Measurements from ENCODE around the gene DUSP7.

Gene DUSP7

DNA sequence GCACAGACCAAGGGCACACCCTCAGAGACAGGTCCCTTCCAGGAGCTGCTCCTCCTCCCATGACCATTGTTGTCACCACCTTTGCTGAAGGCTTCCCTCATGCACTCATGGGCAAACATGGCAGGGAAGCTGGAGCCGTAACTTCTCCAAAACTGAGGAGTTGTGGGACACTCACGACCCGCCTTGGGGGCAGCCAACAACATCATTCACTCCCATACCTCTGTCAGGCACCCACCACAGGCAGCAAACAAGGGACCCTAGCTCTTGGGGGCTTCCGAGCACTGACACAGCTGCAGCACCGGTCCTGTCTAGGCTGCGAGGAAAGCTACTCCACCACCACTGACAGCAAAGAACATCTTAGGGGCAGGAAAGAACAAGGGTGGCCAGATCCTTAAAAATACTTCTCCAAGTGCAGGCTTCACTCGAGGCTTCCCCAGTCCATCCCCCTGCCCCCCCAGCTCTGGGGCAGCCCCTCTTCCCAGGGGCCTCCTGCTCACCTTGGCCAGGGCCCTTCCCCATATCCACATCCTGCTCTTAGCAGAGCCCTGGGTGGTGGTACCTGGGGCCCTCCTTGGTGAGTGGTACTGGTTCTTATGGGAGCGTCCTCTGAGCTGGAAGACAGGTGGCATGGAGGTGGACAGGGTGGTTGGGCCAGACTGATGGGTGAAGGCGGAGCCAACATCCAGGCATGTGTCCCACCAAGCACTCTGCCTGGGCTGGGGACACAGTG lies 28.0 kb upstream of the DUSP7 start:
- Histone ChIP-seq H3K4me3 (ENCODE audit: low read length) (no peak overlapping the region), H3K4me2 (ENCODE audit: low read length) (no peak overlapping the region), H3K36me3 (ENCODE audit: insufficient read depth, low read length) (no peaks in the 10 kb centered on the region), H3K9ac (ENCODE audit: low read depth, low read length) (no peak overlapping the region), H3K4me1 (ENCODE audit: control insufficient read depth, insufficient read depth, low read length) (peaks cover 26% of the 10 kb centered on the region), H3K9me3 (replicated peaks; ENCODE audit: low read length) (no peaks in the 10 kb centered on the region), H3K27me3 (ENCODE audit: control insufficient read depth, insufficient read depth, low read length) (no peaks in the 10 kb centered on the region)

DNA sequence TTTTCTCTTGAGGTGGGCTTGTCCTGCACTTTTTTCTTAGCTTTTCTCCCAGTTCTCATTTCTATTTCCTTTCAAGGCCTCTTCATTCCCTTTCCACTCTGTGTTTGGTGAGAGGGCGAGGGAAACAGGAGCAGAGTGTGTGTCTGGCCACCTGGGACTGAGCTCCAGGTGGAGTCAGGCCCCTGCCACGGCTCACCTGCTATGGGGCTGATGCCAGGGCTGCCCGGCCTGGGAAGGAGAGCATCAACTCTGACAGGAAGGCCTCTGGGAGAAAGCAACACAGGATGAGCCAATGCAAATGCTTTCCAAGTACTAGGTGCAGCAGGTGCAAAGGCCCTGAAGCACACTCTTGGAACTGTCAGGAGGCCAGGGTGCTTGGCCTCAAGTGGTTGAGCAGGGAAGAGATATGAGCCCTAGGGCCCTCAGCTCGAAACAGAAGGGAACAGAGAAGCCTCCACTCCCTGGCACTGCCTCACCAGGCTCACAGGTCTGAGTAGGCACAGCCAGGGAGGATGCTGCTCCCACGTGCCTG lies 27.3 kb upstream of the DUSP7 start:
- Histone ChIP-seq H3K4me3 (ENCODE audit: low read length) (no peak overlapping the region), H3K36me3 (ENCODE audit: insufficient read depth, low read length) (no peaks in the 10 kb centered on the region), H3K27me3 (ENCODE audit: control insufficient read depth, insufficient read depth, low read length) (no peaks in the 10 kb centered on the region), H3K4me1 (ENCODE audit: control insufficient read depth, insufficient read depth, low read length) (peaks cover 19% of the 10 kb centered on the region), H3K9ac (ENCODE audit: low read depth, low read length) (no peak overlapping the region), H3K4me2 (ENCODE audit: low read length) (no peak overlapping the region), H3K9me3 (replicated peaks; ENCODE audit: low read length) (no peaks in the 10 kb centered on the region)

DNA sequence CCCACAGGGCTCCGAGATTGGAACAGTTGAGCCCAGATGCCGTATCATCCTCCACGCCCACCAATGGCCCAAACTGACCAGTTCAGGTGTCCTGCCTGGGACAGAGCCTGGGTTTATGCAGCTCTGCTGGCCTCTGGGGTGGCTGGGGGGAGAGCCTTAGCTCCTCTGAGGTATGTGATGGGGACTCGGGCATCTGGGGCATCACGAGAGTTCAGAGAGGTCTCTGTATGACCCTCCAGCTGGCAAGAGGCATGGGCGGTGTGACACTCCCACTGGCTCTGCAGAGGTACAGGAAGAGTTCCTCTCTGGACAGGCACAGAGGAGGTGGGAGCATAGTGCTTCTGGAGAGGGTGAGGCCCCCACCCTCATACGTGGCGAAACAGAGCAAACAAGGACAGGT lies 26.6 kb upstream of the DUSP7 start:
- H3K36me3 ChIP-seq (ENCODE audit: insufficient read depth, low read length): no peaks in the 10 kb centered on the region
- no peak overlapping the region for H3K4me3 ChIP-seq (ENCODE audit: low read length)
- no peaks in the 10 kb centered on the region for H3K27me3 ChIP-seq (ENCODE audit: control insufficient read depth, insufficient read depth, low read length)
- H3K9ac ChIP-seq (ENCODE audit: low read depth, low read length): no peak overlapping the region
- H3K9me3 ChIP-seq (replicated peaks; ENCODE audit: low read length): no peaks in the 10 kb centered on the region
- H3K4me2 ChIP-seq (ENCODE audit: low read length): no peak overlapping the region
- peaks cover 12% of the 10 kb centered on the region for H3K4me1 ChIP-seq (ENCODE audit: control insufficient read depth, insufficient read depth, low read length)

DNA sequence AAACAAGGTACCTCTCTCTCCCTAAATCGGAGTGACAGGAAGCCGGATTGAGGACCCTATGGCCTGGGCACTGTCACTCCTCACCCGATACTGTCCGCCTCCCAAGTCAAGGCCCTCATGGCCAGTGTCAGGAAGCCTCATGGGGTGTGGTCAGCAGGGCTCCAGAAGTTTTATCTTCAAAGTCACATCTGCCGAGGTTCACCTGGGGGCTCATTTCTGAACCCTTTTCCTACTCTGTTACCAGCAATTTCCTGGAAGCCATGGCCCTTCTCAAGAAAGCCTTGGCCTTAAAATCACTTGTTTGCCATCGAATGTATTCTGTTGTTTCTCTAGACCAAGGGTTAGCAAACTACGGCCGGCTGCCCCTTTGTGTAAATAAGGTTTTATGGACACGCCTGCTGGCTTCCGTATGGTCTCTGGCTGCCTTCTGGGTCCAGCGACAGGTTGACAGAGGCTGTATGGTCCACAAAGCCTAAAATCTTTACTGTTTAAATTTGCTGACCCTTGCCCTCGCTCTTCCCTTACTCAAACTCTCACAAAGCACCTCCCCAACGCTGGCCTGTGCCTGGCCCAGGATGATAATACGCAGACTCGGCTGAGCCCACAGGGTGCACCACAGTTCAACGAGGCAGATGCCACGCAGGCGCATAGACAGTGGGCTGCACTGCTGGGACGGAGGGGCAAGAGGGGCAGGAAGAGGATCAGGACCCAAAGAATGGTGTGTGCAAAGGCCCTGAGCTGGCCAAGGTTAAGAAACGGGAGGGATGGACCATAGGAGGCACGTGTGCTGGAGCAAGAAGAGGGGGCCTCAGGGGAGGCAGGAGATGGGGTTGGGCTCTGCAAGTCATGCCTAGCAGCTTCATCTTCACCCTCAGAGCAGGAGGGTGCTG lies 24.7 kb upstream of the DUSP7 start:
- Histone ChIP-seq H3K9ac (ENCODE audit: low read depth, low read length) (no peak overlapping the region), H3K36me3 (ENCODE audit: insufficient read depth, low read length) (no peaks in the 10 kb centered on the region), H3K27me3 (ENCODE audit: control insufficient read depth, insufficient read depth, low read length) (no peaks in the 10 kb centered on the region), H3K9me3 (replicated peaks; ENCODE audit: low read length) (no peaks in the 10 kb centered on the region), H3K4me1 (ENCODE audit: control insufficient read depth, insufficient read depth, low read length) (no peaks in the 10 kb centered on the region), H3K4me2 (ENCODE audit: low read length) (no peak overlapping the region), H3K4me3 (ENCODE audit: low read length) (no peak overlapping the region)

DNA sequence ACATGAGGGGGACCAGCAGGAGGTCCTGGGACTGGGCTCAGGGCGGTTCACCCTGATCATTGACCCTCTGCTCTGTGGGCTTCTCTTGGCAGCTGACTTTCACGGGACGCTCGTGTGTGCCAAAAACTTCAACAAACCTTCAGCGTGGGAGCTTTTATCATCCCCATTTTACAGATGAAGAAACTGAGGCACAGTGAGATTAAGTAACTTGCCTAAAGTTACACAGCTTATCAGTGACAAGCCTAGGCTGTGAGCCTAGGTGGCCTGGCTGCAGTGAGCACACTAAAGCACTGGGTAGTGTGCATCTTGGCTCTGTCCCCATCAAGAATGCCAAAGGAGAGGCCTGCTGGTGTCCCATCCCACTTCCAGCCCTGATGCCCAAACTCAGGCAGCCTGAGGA lies 23.6 kb upstream of the DUSP7 start:
- no peak overlapping the region for H3K9ac ChIP-seq (ENCODE audit: low read depth, low read length)
- H3K4me1 ChIP-seq (ENCODE audit: control insufficient read depth, insufficient read depth, low read length): no peaks in the 10 kb centered on the region

DNA sequence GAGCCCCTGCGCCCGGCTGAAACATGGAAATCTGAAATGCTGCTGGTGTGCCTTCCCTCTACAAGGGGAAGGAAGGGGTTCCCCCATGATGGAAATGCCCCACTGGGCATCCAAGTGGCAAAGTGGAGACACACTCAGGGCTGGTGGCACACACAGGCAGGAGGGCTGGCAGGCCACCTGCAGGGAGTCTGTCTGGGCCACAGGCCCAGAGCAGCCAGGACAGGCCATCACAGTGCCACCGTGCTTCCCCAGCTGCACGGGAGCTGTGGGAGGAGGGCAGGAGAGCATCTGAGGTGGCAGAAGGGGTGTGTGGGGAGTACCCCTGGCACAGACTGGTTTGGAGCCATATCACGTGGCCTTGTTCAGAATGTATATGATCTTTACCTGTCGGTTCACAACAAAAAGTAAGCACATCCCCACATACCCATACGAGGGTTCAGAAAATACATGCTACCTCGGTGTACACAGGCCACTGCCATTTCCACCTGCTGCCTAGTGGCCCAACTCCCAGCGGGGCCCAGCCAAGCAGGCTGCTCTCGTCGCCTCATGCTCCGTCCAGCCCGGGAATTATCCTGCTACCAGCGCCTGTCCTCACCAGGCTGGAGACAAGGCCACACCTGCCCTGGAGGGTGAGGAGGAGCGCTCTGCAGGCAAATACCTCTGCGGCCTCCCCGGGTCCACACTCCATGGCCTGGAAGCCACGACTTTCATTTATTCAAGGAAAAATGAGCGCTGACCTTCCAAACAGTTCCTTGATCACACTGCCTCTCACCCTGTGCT lies 22.6 kb upstream of the DUSP7 start:
- no peaks in the 10 kb centered on the region for H3K4me1 ChIP-seq (ENCODE audit: control insufficient read depth, insufficient read depth, low read length)
- no peak overlapping the region for H3K9ac ChIP-seq (ENCODE audit: low read depth, low read length)
- no peaks in the 10 kb centered on the region for H3K27me3 ChIP-seq (ENCODE audit: control insufficient read depth, insufficient read depth, low read length)
- no peaks in the 10 kb centered on the region for H3K36me3 ChIP-seq (ENCODE audit: insufficient read depth, low read length)
- no peak overlapping the region for H3K4me2 ChIP-seq (ENCODE audit: low read length)
- no peaks in the 10 kb centered on the region for H3K9me3 ChIP-seq (replicated peaks; ENCODE audit: low read length)
- no peak overlapping the region for H3K4me3 ChIP-seq (ENCODE audit: low read length)

More for the DNA sequence above, 23.6 kb upstream of the DUSP7 start:
- H3K4me2 ChIP-seq (ENCODE audit: low read length): no peak overlapping the region
- H3K27me3 ChIP-seq (ENCODE audit: control insufficient read depth, insufficient read depth, low read length): no peaks in the 10 kb centered on the region
- no peaks in the 10 kb centered on the region for H3K9me3 ChIP-seq (replicated peaks; ENCODE audit: low read length)
- H3K36me3 ChIP-seq (ENCODE audit: insufficient read depth, low read length): no peaks in the 10 kb centered on the region
- no peak overlapping the region for H3K4me3 ChIP-seq (ENCODE audit: low read length)

DNA sequence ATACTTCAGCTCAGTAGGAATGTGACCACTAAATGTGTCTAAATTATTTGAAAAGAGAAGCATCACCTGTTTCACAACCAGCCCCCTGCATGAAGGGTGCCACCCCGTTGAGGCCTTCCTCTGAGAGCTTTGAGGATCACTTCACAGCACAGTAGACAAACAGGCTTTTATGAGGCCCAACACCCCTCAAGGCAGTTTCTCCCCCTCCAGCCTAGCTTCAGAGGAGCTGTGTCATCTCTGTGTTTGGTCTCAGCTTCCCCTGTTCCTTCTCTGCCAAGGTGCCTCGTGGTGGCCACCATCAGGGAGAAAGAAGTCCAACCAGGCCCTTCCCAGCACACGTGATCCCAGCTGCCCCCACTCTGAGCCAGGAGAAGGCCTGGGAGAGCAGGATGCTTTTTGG lies 21.6 kb upstream of the DUSP7 start:
- Histone ChIP-seq H3K36me3 (ENCODE audit: insufficient read depth, low read length) (no peaks in the 10 kb centered on the region), H3K4me3 (ENCODE audit: low read length) (no peak overlapping the region), H3K27me3 (ENCODE audit: control insufficient read depth, insufficient read depth, low read length) (no peaks in the 10 kb centered on the region), H3K9me3 (replicated peaks; ENCODE audit: low read length) (no peaks in the 10 kb centered on the region), H3K4me1 (ENCODE audit: control insufficient read depth, insufficient read depth, low read length) (no peaks in the 10 kb centered on the region), H3K4me2 (ENCODE audit: low read length) (no peak overlapping the region), H3K9ac (ENCODE audit: low read depth, low read length) (no peak overlapping the region)

DNA sequence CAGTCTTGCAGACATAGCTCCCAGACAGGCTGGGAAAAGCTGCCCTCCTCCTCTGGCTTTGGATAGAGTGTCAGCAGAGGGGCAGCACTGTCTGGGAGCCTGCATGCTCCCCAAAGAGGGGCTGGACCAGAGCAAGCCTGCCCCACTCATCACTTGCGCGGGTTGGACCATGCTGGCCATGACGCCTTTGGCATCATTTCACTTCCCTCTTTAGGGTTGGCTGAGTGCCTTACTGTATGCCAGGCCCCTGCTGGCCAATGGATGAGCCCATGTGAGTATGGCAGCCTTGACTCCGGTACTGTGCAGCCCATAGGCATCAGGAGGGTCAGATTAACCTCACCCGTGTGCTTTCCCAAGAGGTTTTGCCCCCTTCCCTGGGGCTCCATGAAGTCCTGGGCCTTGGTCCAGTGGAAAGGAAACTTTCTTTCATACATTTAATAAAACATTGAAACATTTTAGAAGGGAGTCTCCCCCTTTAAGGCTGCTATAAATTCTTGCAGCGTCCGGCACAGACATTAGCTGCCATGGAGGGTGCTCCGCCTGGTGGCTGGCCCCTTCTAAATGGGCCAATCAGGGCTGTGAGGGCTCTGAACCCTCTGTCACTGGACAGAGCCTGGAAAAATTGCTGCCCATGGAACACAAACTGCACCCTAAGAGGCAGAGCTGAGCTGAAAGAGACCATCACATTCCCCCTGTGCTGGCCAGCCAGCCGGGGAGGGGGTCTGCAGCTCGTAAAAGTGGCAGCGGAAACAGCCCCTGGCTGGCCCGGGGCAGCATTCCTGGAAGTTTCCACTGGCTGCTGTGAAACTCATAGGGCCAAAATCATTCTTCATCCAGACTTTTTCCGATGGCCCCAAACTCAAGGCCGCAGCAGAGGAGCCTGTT lies 20.8 kb upstream of the DUSP7 start:
- H3K36me3 ChIP-seq (ENCODE audit: insufficient read depth, low read length): no peaks in the 10 kb centered on the region

DNA sequence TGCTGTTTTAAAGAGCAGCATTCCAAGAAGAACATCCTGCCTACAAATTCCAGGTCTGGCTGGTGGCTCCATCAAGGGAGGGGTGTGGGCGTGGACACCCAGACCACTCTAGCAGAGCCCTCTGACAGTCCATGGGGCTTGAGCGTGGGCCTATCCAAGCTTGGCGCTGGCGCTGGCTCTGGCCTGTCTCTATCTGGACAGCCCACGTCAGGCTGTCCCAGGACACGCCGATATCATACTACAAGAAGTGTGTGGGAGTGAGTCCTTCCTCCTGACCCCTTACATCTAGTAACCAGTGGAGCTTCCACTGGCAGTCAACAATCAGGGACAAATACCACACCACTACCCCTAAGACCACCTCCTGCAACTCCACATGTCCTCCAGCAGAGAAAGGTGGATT lies 17.1 kb upstream of the DUSP7 start:
- H3K27me3 ChIP-seq (ENCODE audit: control insufficient read depth, insufficient read depth, low read length): no peaks in the 10 kb centered on the region
- no peaks in the 10 kb centered on the region for H3K9me3 ChIP-seq (replicated peaks; ENCODE audit: low read length)
- no peak overlapping the region for H3K4me2 ChIP-seq (ENCODE audit: low read length)
- no peak overlapping the region for H3K9ac ChIP-seq (ENCODE audit: low read depth, low read length)
- no peak overlapping the region for H3K4me3 ChIP-seq (ENCODE audit: low read length)
- H3K4me1 ChIP-seq (ENCODE audit: control insufficient read depth, insufficient read depth, low read length): peaks cover 4% of the 10 kb centered on the region
- H3K36me3 ChIP-seq (ENCODE audit: insufficient read depth, low read length): no peaks in the 10 kb centered on the region

More for the DNA sequence above, 20.8 kb upstream of the DUSP7 start:
- Histone ChIP-seq H3K27me3 (ENCODE audit: control insufficient read depth, insufficient read depth, low read length) (no peaks in the 10 kb centered on the region), H3K4me3 (ENCODE audit: low read length) (no peak overlapping the region), H3K9me3 (replicated peaks; ENCODE audit: low read length) (no peaks in the 10 kb centered on the region), H3K4me2 (ENCODE audit: low read length) (no peak overlapping the region), H3K9ac (ENCODE audit: low read depth, low read length) (no peak overlapping the region), H3K4me1 (ENCODE audit: control insufficient read depth, insufficient read depth, low read length) (no peaks in the 10 kb centered on the region)

DNA sequence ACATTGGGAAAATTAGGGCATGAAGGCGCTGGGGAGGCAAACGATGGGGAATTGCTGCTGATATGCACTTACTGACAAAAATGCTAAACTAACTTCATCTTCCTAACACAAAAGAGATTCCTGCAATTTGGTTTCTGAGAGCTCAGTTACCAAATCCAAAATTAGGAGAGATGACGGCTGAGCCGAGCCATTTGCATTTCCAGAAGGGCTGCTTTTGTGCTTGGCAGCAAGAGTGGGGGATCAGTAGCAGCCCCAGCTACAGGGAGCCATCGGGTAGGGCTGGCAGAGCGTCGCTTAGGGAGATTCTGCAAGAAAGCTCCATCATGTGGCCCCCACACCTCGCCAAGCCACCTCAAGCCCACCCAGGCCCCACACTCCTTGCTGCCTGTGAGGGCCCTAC lies 16.1 kb upstream of the DUSP7 start:
- H3K36me3 ChIP-seq (ENCODE audit: insufficient read depth, low read length): no peaks in the 10 kb centered on the region
- no peaks in the 10 kb centered on the region for H3K9me3 ChIP-seq (replicated peaks; ENCODE audit: low read length)
- no peak overlapping the region for H3K4me3 ChIP-seq (ENCODE audit: low read length)
- no peaks in the 10 kb centered on the region for H3K27me3 ChIP-seq (ENCODE audit: control insufficient read depth, insufficient read depth, low read length)
- H3K9ac ChIP-seq (ENCODE audit: low read depth, low read length): no peak overlapping the region
- H3K4me1 ChIP-seq (ENCODE audit: control insufficient read depth, insufficient read depth, low read length): peaks cover 4% of the 10 kb centered on the region
- H3K4me2 ChIP-seq (ENCODE audit: low read length): no peak overlapping the region

Measured in skeletal muscle satellite cell (primary cell).